ENCODE data around the gene LAMA5.

The LAMA5 gene

DNA sequence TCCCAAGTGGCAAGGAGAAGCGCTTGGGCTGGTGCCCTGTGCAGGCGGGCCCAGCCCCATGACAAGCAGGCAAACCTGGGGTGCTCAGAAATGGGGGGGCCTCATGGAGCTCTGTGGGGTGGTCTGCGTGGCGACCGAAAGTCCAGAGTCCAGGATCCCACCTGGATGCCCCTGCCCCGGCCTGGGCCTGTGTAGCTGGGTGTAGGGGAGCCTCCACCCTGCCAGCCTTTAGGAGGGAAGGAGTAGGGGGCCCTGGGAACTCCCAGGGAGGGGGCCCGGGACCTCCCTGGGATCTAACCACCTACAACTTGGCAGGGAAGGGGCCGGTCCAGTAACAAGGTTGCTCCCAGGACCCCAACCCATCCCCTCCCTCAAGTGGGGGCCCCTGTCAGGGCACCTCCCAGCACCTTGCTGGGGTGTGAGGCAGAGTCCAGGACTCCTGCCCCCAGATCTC is 4.5 kb upstream of the LAMA5 start:
- H3K4me3 ChIP-seq (ENCODE audit: low read depth, low read length) = no peak overlapping the region
- DNase-seq (ENCODE audit: low read depth) = no peak
- TF ChIP-seq, protein P1, sequence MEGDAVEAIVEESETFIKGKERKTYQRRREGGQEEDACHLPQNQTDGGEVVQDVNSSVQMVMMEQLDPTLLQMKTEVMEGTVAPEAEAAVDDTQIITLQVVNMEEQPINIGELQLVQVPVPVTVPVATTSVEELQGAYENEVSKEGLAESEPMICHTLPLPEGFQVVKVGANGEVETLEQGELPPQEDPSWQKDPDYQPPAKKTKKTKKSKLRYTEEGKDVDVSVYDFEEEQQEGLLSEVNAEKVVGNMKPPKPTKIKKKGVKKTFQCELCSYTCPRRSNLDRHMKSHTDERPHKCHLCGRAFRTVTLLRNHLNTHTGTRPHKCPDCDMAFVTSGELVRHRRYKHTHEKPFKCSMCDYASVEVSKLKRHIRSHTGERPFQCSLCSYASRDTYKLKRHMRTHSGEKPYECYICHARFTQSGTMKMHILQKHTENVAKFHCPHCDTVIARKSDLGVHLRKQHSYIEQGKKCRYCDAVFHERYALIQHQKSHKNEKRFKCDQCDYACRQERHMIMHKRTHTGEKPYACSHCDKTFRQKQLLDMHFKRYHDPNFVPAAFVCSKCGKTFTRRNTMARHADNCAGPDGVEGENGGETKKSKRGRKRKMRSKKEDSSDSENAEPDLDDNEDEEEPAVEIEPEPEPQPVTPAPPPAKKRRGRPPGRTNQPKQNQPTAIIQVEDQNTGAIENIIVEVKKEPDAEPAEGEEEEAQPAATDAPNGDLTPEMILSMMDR (IDR thresholded peaks at IDR 0.05; ENCODE audit: control insufficient read depth, extremely low read depth, insufficient read depth) = no peak

DNA sequence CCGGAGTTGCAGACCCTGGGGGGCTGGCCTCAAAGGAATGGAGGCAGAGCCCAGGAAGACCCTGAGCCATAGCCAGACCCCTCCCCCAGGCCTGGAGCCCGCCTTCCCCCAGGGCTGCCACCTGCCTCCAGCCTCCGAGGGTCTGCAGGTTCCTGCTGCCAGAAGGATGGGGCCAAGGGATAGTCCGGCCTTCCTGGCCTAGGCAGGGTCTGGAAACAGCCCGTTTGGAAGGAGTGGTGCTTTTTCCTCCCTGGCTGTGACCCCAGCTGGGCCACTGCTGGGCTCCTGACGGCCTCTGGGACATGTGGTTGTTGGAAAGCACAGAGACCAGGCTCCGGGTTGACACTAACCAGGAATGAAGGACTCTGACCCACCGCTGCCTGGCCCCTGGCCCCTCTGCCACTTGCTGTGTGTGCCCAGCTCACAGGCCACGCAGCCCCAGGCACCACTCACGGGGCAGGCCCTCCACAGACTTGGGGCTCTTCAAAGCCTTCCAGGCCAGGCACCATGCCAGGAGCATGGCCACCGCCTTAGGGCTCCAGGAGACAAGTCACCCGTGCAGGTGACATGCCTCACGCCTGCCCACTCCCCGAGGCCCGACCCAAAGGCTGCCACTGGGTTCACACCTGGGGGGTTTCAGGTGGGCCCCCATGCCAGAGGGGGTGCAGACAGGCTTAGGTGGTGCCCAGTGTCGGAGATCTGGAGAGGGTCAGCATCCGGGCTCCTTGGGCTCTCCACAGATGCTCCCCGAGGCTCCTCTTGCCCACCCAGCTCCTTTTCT is 3.9 kb upstream of the LAMA5 start:
- H3K4me3 ChIP-seq (ENCODE audit: low read depth, low read length) = no peak overlapping the region
- DNase-seq (ENCODE audit: low read depth) = no peak
- TF ChIP-seq, protein P1 (IDR thresholded peaks at IDR 0.05; ENCODE audit: control insufficient read depth, extremely low read depth, insufficient read depth) = no peak

DNA sequence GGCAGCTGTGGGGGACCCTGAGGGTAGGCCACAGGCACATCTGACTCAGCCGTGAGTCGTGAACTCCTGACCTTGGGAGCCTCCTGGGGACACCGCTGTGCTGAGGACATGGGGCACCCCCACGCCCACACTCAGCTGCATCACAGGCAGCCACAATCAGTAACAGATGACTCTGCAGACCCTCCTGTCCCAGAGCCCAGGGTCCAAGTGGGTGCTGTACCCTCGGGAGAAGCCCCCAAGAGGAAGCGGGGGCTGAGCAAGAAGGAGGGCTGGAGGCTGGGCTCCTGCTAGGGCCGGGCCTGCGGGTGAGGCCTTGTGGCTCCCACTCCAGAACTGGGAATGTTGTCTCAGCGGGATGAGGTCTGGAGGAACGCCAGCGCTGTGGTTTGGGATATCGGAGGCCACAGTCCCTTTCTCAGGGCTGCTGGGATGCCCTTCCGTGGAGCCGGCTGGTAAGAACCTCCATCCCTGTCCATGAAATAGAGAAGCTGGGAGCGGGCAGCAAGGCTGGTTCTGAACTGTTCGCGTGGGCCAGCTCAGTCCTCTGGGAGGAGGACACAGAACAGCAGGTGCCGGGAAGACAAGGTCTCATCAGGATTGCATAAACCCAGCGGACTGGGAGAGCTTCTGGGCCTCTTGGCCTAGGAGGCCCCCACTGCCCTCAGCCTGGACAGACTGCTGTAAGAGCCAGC is 3.1 kb upstream of the LAMA5 start:
- no peak overlapping the region for H3K4me3 ChIP-seq (ENCODE audit: low read depth, low read length)
- TF ChIP-seq, protein P1 (IDR thresholded peaks at IDR 0.05; ENCODE audit: control insufficient read depth, extremely low read depth, insufficient read depth) = no peak
- no peak for DNase-seq (ENCODE audit: low read depth)

DNA sequence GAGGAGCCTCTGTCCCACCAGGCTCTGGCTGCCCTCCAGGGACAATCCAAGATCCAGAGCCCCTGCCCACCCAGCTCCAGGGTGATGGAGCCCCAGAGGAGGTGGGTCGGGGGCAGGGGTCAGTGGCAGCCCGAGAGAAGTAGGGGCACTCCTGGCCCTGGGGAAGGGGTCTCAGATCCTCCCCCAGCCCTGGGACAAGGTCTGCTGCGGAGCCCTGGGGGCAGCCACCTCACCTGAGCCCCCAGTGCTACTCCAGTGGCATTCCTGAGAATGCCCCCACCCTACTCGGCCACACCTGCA is 2.7 kb upstream of the LAMA5 start:
- no peak overlapping the region for H3K4me3 ChIP-seq (ENCODE audit: low read depth, low read length)
- DNase-seq (ENCODE audit: low read depth) = no peak
- TF ChIP-seq, protein P1 (IDR thresholded peaks at IDR 0.05; ENCODE audit: control insufficient read depth, extremely low read depth, insufficient read depth) = no peak

DNA sequence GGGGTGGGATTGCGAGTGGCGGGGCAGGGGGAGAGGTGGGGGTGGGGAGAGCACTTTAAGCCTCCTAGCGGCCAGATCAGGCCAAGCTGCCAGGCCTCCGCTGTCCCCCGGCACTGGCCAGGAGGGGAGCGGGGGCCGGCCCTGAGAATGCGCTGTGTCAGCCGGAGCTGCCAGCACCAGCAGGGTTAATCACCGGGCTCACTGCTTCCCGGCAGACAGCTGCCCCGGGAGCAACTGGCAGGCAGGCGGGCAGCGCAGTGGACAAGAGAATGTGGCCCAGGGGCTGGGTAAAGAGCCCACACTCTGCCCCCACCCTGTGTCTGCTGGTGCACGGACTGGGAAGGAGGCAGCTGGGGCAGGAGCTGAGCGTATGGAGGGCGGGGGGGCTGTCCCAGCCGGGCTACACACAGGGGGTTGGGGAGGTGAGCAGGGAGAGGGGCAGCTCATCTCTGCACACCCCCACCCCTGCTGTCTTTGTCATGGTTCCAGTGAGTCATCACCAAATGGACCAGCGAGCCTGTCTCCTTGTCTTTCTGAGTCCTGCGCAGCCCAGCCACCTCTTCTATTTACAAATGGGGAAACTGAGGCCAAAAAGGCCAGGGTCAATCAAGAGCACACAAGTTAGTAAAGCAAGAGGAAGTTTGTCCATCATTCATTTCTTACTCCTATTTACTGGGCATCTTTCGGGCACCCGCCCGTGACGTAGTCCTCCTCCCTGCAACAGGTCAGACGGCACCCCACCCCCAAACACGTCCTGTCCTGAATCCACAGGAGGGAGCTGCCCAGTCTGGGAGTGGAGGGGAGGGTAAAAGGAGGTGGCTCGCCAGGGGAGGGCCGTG is 2.1 kb upstream of the LAMA5 start:
- no peak for DNase-seq (ENCODE audit: low read depth)
- TF ChIP-seq, protein P1 (IDR thresholded peaks at IDR 0.05; ENCODE audit: control insufficient read depth, extremely low read depth, insufficient read depth) = peak; percentile 8; the same call in 1 of the 2 replicates
- no peak overlapping the region for H3K4me3 ChIP-seq (ENCODE audit: low read depth, low read length)

DNA sequence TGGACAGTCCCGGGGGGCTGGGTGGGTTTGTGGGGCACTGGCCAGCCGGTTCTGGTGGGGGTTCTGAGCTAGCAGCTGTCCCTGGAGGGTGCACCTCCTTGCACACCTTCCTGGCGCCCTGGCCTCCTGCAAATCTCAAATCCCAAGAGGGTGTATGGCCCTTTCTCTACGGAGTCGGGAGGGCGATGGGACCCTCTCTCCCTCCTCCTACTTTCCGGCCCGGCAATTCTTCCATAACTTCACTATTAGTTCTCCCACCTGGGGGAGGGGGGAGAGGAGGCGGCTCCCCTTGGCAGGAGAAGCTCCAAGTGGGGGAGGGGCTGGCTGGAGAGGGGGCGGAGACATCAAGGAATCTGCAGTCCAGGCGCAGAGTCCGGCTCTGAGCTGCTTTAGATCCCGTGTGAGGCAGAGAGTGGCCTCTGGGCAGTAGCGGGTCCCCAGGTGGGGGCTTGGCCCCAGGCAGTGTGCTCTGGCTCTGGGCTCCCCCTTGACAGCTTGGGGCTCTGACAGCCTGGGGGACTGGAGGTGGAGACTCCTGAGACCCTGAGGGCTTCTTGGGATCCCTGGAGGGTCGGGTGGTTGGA is 1.4 kb upstream of the LAMA5 start:
- no peak for DNase-seq (ENCODE audit: low read depth)
- TF ChIP-seq, protein P1 (IDR thresholded peaks at IDR 0.05; ENCODE audit: control insufficient read depth, extremely low read depth, insufficient read depth) = no peak
- H3K4me3 ChIP-seq (ENCODE audit: low read depth, low read length) = 0 out of 2 replicates have a peak overlapping the region, but pooled peaks have one; percentile 2

Data from LNCaP clone FGC (cell line).